ENCODE data around the gene LYPD4. TPM values are rescaled to one million over a fixed set of nuclear protein-coding genes. Genes with fewer than 3 reads are reported as not detected.

Gene LYPD4
- total RNA-seq, 1 experiment from 2014 or later: not detected

DNA sequence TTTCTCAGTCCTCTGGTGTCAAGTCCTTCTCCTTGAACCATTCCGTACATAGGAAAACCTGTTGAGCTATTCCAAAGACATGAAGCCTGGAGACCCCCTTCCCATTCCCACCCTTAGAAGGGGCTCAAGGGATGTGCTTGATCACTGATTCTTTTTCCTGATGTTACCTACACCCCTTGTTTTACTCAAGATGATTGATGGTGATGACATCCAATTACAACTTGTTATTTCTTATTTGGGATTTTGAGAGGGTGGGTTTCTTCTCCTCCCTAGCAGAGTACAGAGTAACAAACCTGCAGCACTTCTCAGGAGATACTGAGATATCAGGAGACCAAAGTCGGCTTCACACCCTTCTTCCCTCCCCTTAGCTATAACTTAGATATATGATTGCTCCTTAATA is 8.9 kb upstream of the LYPD4 start:
- no peak for DNase-seq (ENCODE audit: low read depth)

- no peak for DNase-seq (ENCODE audit: low read depth)
Observed at GRCh38 chr19:41851456-41851855, 7.0 kb upstream of the LYPD4 start.

- no peak for DNase-seq (ENCODE audit: low read depth)
Observed at GRCh38 chr19:41850381-41850780, 5.9 kb upstream of the LYPD4 start.

DNA sequence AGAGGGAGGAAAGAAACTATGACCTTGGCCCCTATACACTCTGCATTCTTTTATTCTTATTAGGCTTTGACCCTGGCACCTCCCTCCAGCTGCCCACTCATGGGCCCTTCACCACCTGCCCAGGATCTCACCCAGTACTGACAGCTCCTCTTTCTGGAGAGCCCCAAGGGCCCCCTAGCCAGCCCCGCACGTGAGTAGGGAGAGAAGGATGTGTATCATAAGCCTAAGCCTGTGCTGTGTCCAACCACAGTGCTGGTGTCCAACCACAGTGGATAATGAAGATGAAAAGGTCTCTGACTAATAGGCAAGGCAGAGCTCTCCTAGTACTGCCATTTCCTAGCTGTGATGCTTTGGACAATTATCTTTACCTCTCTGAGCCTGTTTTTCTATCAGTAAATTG is 4.6 kb upstream of the LYPD4 start:
- peak; percentile 33 for DNase-seq (ENCODE audit: low read depth)

GRCh38 chr19:41848666-41849065 is 4.2 kb upstream of the LYPD4 start:
- DNase-seq (ENCODE audit: low read depth): no peak

- no peak for DNase-seq (ENCODE audit: low read depth)
Observed at GRCh38 chr19:41847351-41848105, 3.0 kb upstream of the LYPD4 start.

GRCh38 chr19:41845051-41845590 is 638 bp upstream of the LYPD4 start:
- DNase-seq (ENCODE audit: low read depth): no peak

GRCh38 chr19:41845001-41845050 is 343 bp upstream of the LYPD4 start, which contains the start of gene DMRTC2:
DMRTC2 (plus strand) TSS chr19:41845042; CDS start chr19:41847429, 2,387 bp downstream.
- DNase-seq (ENCODE audit: low read depth): no peak

DNA sequence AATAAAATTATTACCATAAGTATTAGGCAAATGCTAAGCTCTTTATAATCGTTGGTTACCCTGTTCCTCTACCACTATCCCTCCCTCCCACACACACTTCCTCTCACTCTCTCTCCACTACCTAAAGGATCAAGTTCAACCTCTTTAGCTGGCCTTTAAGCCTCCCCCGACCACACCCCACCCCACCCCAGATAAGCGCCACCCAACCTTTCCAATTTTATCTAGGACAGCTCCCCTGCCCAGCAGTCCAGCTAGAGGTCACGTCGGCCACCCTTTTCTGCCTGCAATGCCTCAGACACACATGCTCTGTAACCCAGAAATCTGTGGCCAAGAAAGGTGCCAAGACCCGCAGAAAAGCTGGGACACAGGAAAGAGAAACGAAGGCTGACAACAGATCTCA is 1.1 kb downstream of the LYPD4 start:
- DNase-seq (ENCODE audit: low read depth): no peak

GRCh38 chr19:41839211-41839610 is 5.3 kb downstream of the LYPD4 start:
- no peak for DNase-seq (ENCODE audit: low read depth)

DNA sequence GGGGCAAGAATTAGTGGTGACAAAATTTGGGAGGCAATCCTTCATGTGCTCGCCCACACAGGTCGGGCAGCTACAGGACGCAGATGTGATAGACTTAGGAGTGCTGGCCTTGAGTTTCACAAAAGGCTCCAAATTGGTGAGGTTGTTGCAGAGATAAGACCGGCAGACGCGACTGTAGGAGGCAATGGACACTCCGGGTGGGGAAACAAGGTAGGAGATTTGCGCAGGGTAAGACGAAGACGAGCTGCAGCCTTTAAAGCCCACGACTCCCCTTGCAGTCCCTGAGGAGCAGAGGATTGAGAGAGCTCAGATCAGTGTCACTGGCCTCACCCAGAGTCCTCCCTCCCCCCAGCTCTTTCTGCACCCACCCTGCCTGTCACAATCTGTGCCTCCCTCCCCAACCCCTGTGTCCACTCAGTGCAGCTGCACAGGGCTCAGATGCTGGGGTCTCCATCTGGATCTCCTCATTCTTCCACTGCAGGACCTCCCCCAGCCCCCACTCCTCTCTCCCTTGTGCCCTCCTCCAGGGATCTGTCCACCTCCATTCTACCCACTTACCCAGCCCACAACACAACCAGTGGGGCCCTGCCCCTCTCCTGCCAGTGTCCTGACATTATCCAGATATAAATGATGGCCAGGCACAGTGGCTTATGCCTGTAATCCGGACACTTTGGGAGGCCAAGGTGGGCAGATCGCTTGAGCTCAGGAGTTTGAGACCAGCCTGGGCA is 6.3 kb downstream of the LYPD4 start:
- DNase-seq (ENCODE audit: low read depth): no peak

DNA sequence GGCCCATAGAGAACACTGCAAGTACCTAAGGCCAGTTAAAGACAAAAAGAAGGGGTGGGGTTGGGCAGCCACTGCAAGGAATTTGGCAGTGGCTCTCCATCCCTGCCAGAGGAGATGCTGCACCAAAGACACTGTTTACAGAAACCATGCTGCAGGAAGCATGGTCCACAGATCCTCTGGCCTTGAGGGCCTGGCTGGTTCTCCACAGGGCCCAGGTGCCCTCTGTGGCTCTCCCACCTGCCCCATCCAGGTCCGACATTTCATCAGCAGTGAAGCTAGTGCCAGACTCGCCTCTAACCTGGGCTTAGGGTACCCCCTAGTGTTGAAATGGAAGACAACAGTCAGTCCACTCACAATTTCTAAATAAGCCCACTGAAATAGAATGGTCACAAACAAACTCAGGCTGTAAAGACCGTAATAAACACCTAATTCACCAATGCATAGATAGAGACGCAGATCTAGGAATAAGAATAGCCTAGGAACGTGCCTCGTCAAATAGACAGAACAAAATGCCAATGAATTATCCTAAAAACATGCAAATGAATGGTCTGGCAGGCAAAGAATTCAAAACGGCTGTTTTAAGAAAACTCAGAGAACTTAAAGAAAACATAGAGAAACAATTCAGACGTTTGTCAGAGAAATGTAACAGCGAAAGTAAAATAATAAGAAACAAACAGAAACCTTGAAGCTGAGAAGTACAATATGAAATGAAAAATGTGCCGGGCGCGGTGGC is 23.3 kb downstream of the LYPD4 start:
- peak; percentile 13 for DNase-seq (ENCODE audit: low read depth)

DNA sequence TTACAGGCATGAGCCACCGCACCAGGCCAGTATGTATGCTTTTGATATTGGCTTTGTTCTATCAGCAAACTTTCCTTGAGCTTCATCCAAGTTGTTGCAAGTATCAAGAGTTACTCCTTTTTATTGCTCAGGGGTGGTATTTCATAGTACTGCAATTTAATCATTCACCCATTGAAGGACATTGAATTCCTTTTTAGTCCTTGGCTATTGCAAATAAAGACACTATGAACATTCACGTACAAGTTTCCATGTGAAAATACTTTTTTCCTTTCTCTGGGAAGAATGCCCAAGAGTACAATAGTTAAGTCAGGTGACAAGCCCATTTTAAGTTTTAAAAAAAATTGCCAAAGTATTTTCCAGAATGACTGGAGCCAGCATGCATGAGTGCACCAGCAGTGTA is 27.7 kb downstream of the LYPD4 start:
- no peak for DNase-seq (ENCODE audit: low read depth)

DNA sequence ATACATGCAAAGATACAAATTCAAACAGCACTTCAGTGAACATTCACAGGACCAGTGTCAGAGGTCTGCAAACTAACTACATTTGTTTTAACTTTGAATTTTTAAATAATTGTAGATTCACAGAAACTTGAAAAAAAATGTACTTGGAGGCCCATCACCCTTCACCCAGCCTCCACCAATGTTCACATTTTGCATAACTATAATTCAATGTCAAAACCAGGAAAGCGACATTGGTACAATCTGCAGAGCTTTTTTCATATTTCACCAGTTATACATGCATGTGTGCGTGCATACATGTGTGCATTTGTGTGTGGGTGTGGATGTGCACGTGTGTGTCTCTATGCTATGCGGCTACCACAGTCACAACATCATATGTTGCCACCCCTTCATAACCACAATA is 29.2 kb downstream of the LYPD4 start:
- no peak for DNase-seq (ENCODE audit: low read depth)

DNA sequence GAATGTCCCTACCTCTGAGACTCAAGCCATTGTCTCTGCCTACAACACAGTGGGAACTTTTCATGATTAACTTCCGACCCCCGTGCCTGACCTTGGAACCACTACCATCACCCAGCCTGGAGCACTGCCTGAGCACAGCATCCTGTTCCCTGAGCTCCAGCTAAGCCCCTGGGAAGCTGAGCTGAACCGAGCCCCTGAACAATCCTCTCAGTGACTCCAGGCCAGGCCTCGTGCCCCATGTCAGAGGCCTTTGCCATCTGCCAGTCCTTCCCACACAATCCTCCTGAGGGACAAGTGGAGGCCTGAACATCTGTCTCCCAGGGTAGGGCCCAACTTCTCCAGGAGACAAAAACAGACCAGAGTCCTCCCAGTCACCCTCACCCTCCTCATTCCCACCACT is 30.6 kb downstream of the LYPD4 start:
- no peak for DNase-seq (ENCODE audit: low read depth)

GRCh38 chr19:41811981-41812380 is 32.5 kb downstream of the LYPD4 start:
- no peak for DNase-seq (ENCODE audit: low read depth)

GRCh38 chr19:41811036-41811435 is 33.4 kb downstream of the LYPD4 start:
- DNase-seq (ENCODE audit: low read depth): no peak

- no peak for DNase-seq (ENCODE audit: low read depth)
Observed at GRCh38 chr19:41810301-41810700, 34.2 kb downstream of the LYPD4 start.

- DNase-seq (ENCODE audit: low read depth): no peak
Observed at GRCh38 chr19:41808663-41809566, 35.6 kb downstream of the LYPD4 start.

DNA sequence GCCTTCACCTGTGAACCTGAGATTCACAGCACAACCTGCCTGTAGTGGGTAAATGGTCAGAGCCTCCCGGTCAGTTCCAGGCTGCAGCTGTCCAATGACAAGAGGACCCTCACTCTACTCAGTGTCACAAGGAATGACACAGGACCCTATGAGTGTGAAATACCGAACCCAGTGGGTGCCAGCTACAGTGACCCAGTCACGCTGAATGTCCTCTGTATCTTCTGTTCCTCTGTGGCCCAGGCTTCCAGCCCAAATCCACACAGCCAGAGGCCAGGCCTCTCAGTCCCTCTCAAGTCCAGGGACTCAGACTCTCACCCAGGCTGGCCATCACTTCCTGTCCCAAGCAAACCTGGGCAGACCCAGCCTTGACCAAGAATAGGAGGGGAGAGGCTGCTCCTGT is 37.3 kb downstream of the LYPD4 start:
- DNase-seq (ENCODE audit: low read depth): no peak

DNA sequence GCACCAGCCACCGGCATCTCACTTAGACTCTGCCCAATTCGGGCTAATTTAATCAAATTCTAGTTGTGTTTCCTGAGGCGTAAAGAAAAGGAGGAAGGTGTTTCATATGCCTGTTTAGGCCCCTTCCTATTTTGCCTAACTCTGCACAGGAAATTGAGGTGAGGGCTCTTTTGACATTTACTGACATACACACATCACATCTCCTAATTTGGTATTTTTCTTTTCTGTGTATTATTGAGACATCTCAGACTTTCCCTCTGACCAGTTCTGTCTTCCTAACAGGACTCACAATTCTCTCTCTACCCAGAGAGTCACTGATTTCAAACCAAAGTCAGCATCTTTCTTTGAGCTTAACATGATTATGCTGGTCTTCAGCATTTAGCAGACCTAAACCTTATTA is 40.1 kb downstream of the LYPD4 start:
- no peak for DNase-seq (ENCODE audit: low read depth)

- no peak for DNase-seq (ENCODE audit: low read depth)
Observed at GRCh38 chr19:41802770-41803169, 41.7 kb downstream of the LYPD4 start.
